WTC11 (cell line): ENCODE measurements around the gene LRMDA.

Source experiments
- CTCF ChIP-seq: fragments of 200-600 bp; IDR thresholded peaks from 2 replicates; pipeline ENCODE4 v1.8.0; 2022; ENCODE audit warnings: antibody characterized with exemption
- FOXJ3 ChIP-seq: sonication (generic); formaldehyde crosslinking; IDR thresholded peaks from 2 replicates; pipeline ENCODE4 v1.9.0; 2021; ENCODE audit warnings: missing genetic modification reagents, mild to moderate bottlenecking, borderline replicate concordance
- JUN ChIP-seq: sonication (generic); formaldehyde crosslinking; IDR thresholded peaks from 2 replicates; pipeline ENCODE4 v1.8.0; 2023; ENCODE audit warnings: mild to moderate bottlenecking, missing genetic modification reagents
- ZNF219 ChIP-seq: sonication (generic); formaldehyde crosslinking; IDR thresholded peaks from 2 replicates; pipeline ENCODE4 v1.8.0; 2023; ENCODE audit warnings: missing genetic modification reagents, mild to moderate bottlenecking, borderline replicate concordance
- TF ChIP-seq, protein P1 (sequence below): sonication (generic); formaldehyde crosslinking; IDR thresholded peaks from 2 replicates; pipeline ENCODE4 v1.8.0; 2023; ENCODE audit warnings: missing genetic modification reagents, mild to moderate bottlenecking, borderline replicate concordance

DNA sequence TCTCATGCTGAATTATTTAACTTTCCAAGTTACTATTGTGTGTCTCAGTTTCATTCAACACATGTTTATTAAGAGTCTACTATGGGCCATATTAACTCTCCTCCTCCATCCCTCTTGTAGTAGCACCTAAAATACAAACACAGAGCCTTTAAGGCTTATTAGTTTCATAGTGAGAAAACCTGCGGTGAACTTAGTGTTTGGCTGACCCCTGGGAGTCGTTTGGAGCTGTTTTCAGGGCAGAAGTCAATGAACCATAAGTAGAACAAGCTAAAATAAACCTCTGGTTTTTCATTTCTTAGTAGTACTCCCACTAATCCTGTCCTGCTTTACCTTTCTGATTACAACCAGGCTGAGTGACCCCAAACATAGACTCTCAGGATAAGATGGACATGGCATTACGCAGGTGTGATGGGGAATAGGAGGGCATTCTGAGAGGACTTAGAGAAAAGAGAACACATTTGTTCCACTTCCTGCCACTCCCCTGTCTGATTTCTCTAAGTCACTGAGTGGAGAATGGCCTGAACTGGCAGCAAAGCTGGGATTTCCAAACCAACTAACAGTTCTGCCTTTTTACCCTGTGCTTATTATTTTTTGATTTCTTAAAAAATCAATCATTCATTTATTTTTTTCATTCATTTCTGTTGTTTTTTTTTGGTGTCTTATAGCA lies 74.5 kb downstream of the LRMDA start:
- TF ChIP-seq CTCF: no peak
- no peak for TF ChIP-seq FOXJ3 (CRISPR knock-in tag)
- TF ChIP-seq ZNF219 (CRISPR knock-in tag): no peak
- TF ChIP-seq JUN (CRISPR knock-in tag): no peak
- TF ChIP-seq, protein P1, sequence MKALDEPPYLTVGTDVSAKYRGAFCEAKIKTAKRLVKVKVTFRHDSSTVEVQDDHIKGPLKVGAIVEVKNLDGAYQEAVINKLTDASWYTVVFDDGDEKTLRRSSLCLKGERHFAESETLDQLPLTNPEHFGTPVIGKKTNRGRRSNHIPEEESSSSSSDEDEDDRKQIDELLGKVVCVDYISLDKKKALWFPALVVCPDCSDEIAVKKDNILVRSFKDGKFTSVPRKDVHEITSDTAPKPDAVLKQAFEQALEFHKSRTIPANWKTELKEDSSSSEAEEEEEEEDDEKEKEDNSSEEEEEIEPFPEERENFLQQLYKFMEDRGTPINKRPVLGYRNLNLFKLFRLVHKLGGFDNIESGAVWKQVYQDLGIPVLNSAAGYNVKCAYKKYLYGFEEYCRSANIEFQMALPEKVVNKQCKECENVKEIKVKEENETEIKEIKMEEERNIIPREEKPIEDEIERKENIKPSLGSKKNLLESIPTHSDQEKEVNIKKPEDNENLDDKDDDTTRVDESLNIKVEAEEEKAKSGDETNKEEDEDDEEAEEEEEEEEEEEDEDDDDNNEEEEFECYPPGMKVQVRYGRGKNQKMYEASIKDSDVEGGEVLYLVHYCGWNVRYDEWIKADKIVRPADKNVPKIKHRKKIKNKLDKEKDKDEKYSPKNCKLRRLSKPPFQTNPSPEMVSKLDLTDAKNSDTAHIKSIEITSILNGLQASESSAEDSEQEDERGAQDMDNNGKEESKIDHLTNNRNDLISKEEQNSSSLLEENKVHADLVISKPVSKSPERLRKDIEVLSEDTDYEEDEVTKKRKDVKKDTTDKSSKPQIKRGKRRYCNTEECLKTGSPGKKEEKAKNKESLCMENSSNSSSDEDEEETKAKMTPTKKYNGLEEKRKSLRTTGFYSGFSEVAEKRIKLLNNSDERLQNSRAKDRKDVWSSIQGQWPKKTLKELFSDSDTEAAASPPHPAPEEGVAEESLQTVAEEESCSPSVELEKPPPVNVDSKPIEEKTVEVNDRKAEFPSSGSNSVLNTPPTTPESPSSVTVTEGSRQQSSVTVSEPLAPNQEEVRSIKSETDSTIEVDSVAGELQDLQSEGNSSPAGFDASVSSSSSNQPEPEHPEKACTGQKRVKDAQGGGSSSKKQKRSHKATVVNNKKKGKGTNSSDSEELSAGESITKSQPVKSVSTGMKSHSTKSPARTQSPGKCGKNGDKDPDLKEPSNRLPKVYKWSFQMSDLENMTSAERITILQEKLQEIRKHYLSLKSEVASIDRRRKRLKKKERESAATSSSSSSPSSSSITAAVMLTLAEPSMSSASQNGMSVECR: no peak
